Natural killer cell (primary cell): Measurements from ENCODE around the gene PCDHB6. TPM values are rescaled to one million over a fixed set of nuclear protein-coding genes. Genes with fewer than 3 reads are reported as not detected.
A peak's percentile ranks its signal among the peaks of the same experiment; 100 is the strongest.
"Not testable (repeated sequence)": the region's sequence is repeated elsewhere in the genome, so short reads cannot be mapped to it uniquely, and the experiment has no call there.

ENCODE experiments used
- ATAC-seq, 3 donors: fragments of 150-1000 bp in 2 of 3; fragments of 200-7000 bp in 1 of 3; cut with Tn5 transposase; 1 replicate in 1 of 3; 2 replicates in 2 of 3; pipeline ENCODE4 v1.10.0; 2021; ENCODE audit warnings: mild to moderate bottlenecking in 2 of 3, moderate library complexity in 2 of 3
- DNase-seq, 2 donors: peaks; one replicate each; pipeline versions ENCODE4 v3.0.0 to v3.0.0-alpha.2; 2013 to 2021; ENCODE audit warnings: mixed read lengths in 1 of 2
- H3K27ac ChIP-seq: one replicate; pipeline ENCODE4 v1.5.1; 2013; ENCODE audit warnings: mild to moderate bottlenecking, low read length
- H3K27me3 ChIP-seq: one replicate; pipeline ENCODE4 v1.6.1; 2013; ENCODE audit warnings: low read length; ENCODE audit not compliant: control insufficient read depth, insufficient read depth
- H3K36me3 ChIP-seq: one replicate; pipeline ENCODE4 v1.6.1; 2013; ENCODE audit warnings: low read length; ENCODE audit not compliant: control insufficient read depth, insufficient read depth
- H3K4me1 ChIP-seq: one replicate; pipeline ENCODE4 v1.6.1; 2013; ENCODE audit warnings: low read length; ENCODE audit not compliant: control insufficient read depth, insufficient read depth
- H3K4me3 ChIP-seq: one replicate; pipeline ENCODE4 v1.5.1; 2013; ENCODE audit warnings: low read length
- H3K9me3 ChIP-seq: one replicate; pipeline ENCODE4 v1.6.1; 2013; ENCODE audit warnings: low read length; ENCODE audit not compliant: control insufficient read depth, insufficient read depth
- H3K27ac Mint-ChIP-seq, 2 donors: one replicate each; pipeline ENCODE4 v1.8.0; 2022; ENCODE audit warnings: mild to moderate bottlenecking in 2 of 2, mixed read lengths in 2 of 2, moderate library complexity in 1 of 2
- H3K27me3 Mint-ChIP-seq, 2 donors: one replicate each; pipeline ENCODE4 v1.8.0; 2022; ENCODE audit warnings: low read depth in 2 of 2, mixed read lengths in 2 of 2
- H3K36me3 Mint-ChIP-seq: one replicate; pipeline ENCODE4 v1.8.0; 2022; ENCODE audit warnings: mixed read lengths
- H3K4me1 Mint-ChIP-seq, 2 donors: one replicate each; pipeline ENCODE4 v1.8.0; 2022; ENCODE audit warnings: mixed read lengths in 2 of 2
- H3K4me3 Mint-ChIP-seq: one replicate; pipeline ENCODE4 v1.8.0; 2022; ENCODE audit warnings: mild to moderate bottlenecking, moderate library complexity, mixed read lengths
- H3K9me3 Mint-ChIP-seq, 2 donors: one replicate each; pipeline ENCODE4 v1.8.0; 2022; ENCODE audit warnings: mixed read lengths in 2 of 2
- CTCF ChIP-seq: fragments of 200-600 bp; IDR thresholded peaks from one replicate; pipeline ENCODE4 v1.8.0; 2022; ENCODE audit warnings: antibody characterized with exemption
- WGBS: methylation state at CpG from one replicate; pipeline ENCODE4 v1.1.7; 2013; ENCODE audit warnings: missing lambda C conversion rate; ENCODE audit not compliant: insufficient coverage; 5-methylcytosine and 5-hydroxymethylcytosine counted together
- intact Hi-C: fragments of 100-400 bp; cut with micrococcal nuclease; formaldehyde crosslinking; loops from one replicate; pipeline ENCODE4 v1.14.2; 2022
- total RNA-seq, 4 donors: library from RNA; stranded (reverse); fragments of 120-200 nt in 1 of 4; gene quantifications; one replicate each; pipeline versions ENCODE4 v1.2.3 to v1.2.4, GENCODE V29; 2013 to 2022

The PCDHB6 gene
- total RNA-seq, 3 donors from 2014 or later (not counting 1 experiment from before 2014, with no cell fraction given), result not detected

- WGBS, result 85% methylated on average over 1 of the region's 2 CpGs
- Mint-ChIP-seq H3K36me3 (peaks cover 2% of the 10 kb centered on the region), H3K4me3 (no peak overlapping the region), H3K4me1 (peaks cover 0 to 2% of the 10 kb centered on the region in 2 donors), H3K9me3 (peaks cover 2 to 4% of the 10 kb centered on the region in 2 donors), H3K27me3 (peaks cover 0 to 3% of the 10 kb centered on the region in 2 donors), H3K27ac (no peak overlapping the region)
- intact Hi-C loops, result no loop called here
- Histone ChIP-seq H3K36me3 (no peaks in the 10 kb centered on the region), H3K4me1 (no peaks in the 10 kb centered on the region), H3K27ac (no peak overlapping the region), H3K27me3 (peaks cover under 1% of the 10 kb centered on the region), H3K9me3 (peaks cover 11% of the 10 kb centered on the region), H3K4me3 (no peak overlapping the region)
- no peak for ATAC-seq
- TF ChIP-seq CTCF, result no peak
- DNase-seq, result no peak
Measured at GRCh38 chr5:141105350-141105749, 44.5 kb upstream of the PCDHB6 start.

GRCh38 chr5:141119250-141119649, 30.6 kb upstream of the PCDHB6 start:
- Histone ChIP-seq H3K9me3 (peaks cover 4% of the 10 kb centered on the region), H3K27me3 (peaks cover 2% of the 10 kb centered on the region), H3K27ac (no peak overlapping the region), H3K4me3 (no peak overlapping the region), H3K4me1 (no peaks in the 10 kb centered on the region), H3K36me3 (no peaks in the 10 kb centered on the region)
- H3K9me3 Mint-ChIP-seq, result peaks cover 5 to 14% of the 10 kb centered on the region in 2 donors
- H3K27me3 Mint-ChIP-seq, result peaks cover 0 to 7% of the 10 kb centered on the region in 2 donors
- no peak for DNase-seq
- no peak overlapping the region for H3K4me3 Mint-ChIP-seq
- no peak for ATAC-seq
- no CpG with 5 or more reads among the region's 2 CpGs for WGBS
- no peak for TF ChIP-seq CTCF
- intact Hi-C loops, result no loop called here
- H3K36me3 Mint-ChIP-seq, result peaks cover 20% of the 10 kb centered on the region
- no peaks in the 10 kb centered on the region for H3K4me1 Mint-ChIP-seq
- no peak overlapping the region for H3K27ac Mint-ChIP-seq

GRCh38 chr5:141121563-141121962, 28.3 kb upstream of the PCDHB6 start, which contains the start of gene PCDHB4:
PCDHB4 (plus strand) TSS chr5:141121818; CDS start chr5:141121999, 181 bp downstream.
- H3K27me3 ChIP-seq, result peaks cover 2% of the 10 kb centered on the region
- Mint-ChIP-seq H3K9me3 (peaks cover 3 to 4% of the 10 kb centered on the region in 2 donors), H3K4me3 (no peak within 1 kb of the TSS), H3K27me3 (peaks cover 0 to 7% of the 10 kb centered on the region in 2 donors), H3K36me3 (peaks cover 8% of the 10 kb centered on the region), H3K4me1 (no peaks in the 10 kb centered on the region), H3K27ac (no peak within 1 kb of the TSS)
- no peaks in the 10 kb centered on the region for H3K4me1 ChIP-seq
- TF ChIP-seq CTCF, result no peak
- peaks cover 4% of the 10 kb centered on the region for H3K9me3 ChIP-seq
- H3K4me3 ChIP-seq, result no peak within 1 kb of the TSS
- no peaks in the 10 kb centered on the region for H3K36me3 ChIP-seq
- WGBS, result 25% methylated on average over 15 of the region's 16 CpGs
- ATAC-seq (no peak), DNase-seq (peak in 1 of 2 donors; percentile 4)
- no peak within 1 kb of the TSS for H3K27ac ChIP-seq
- intact Hi-C loops, result no loop called here

- ATAC-seq, result no peak
- Mint-ChIP-seq H3K9me3 (peaks cover 2 to 3% of the 10 kb centered on the region in 2 donors), H3K27me3 (peaks cover 0 to 7% of the 10 kb centered on the region in 2 donors), H3K36me3 (peaks cover 8% of the 10 kb centered on the region), H3K27ac (no peak overlapping the region), H3K4me3 (no peak overlapping the region), H3K4me1 (no peaks in the 10 kb centered on the region)
- Histone ChIP-seq H3K4me3 (no peak overlapping the region), H3K27me3 (peaks cover 2% of the 10 kb centered on the region), H3K4me1 (no peaks in the 10 kb centered on the region), H3K36me3 (no peaks in the 10 kb centered on the region), H3K27ac (no peak overlapping the region), H3K9me3 (peaks cover 4% of the 10 kb centered on the region)
- WGBS, result 41% methylated on average over 12 of the region's 12 CpGs
- no peak for DNase-seq
- TF ChIP-seq CTCF, result no peak
- intact Hi-C loops, result no loop called here
Measured at GRCh38 chr5:141121985-141122384, 27.9 kb upstream of the PCDHB6 start.

GRCh38 chr5:141123396-141124135, 26.3 kb upstream of the PCDHB6 start:
- H3K27me3 Mint-ChIP-seq, H3K9me3 ChIP-seq, DNase-seq, H3K4me1 Mint-ChIP-seq, H3K4me3 Mint-ChIP-seq, H3K9me3 Mint-ChIP-seq, H3K27me3 ChIP-seq, H3K27ac Mint-ChIP-seq, H3K36me3 ChIP-seq, ATAC-seq, H3K4me1 ChIP-seq, H3K4me3 ChIP-seq, H3K27ac ChIP-seq, intact Hi-C loops: not testable (repeated sequence)
- 44% methylated on average over 54 of the region's 73 CpGs for WGBS
- H3K36me3 Mint-ChIP-seq, result peaks cover 14% of the 10 kb centered on the region
